ENCODE measurements around the gene CDCA5. TPM values are rescaled to one million over a fixed set of nuclear protein-coding genes. Genes with fewer than 3 reads are reported as not detected.

Gene CDCA5
- total RNA-seq, 1 experiment from 2014 or later = 94.8 TPM

GRCh38 chr11:65045061-65045460, 38.8 kb downstream of the CDCA5 start:
- Mint-ChIP-seq H3K27ac (peak overlapping the region in 2 of 3 experiments; percentile 44 to 83; a peak in 2 of 7 replicates), H3K36me3 (ENCODE audit: insufficient read depth in 1 of 3, low read depth in 3 of 3) (peaks cover 5 to 25% (median 21%) of the 10 kb centered on the region in 3 experiments; a peak in 6 of 7 replicates), H3K4me3 (no peak overlapping the region), H3K4me1 (peaks cover 9 to 20% of the 10 kb centered on the region in 2 experiments), H3K27me3 (ENCODE audit: low read depth) (no peaks in the 10 kb centered on the region), H3K9me3 (no peaks in the 10 kb centered on the region)
- Histone ChIP-seq H2AK5ac (ENCODE audit: insufficient read length, low read length) (no peak overlapping the region), H3K79me1 (ENCODE audit: insufficient read depth, low read depth, low read length, poor library complexity, severe bottlenecking) (no peaks in the 10 kb centered on the region), H2BK12ac (ENCODE audit: insufficient read length, low read depth, low read length) (no peak overlapping the region), H4K91ac (ENCODE audit: insufficient read length, low read depth, low read length) (no peak overlapping the region), H2BK20ac (ENCODE audit: low read depth, low read length, poor library complexity, severe bottlenecking) (no peak overlapping the region), H2BK5ac (ENCODE audit: insufficient read length, low read length) (no peak overlapping the region), H3K79me2 (ENCODE audit: insufficient read depth, low read length) (peaks cover 2% of the 10 kb centered on the region; the same call in 1 of the 2 replicates), H4K5ac (ENCODE audit: insufficient read length, low read depth, low read length) (no peak overlapping the region), H3K56ac (ENCODE audit: insufficient read length, low read depth, low read length) (no peak overlapping the region), H3K18ac (ENCODE audit: insufficient read length, low read depth, low read length) (no peak overlapping the region), H3K4ac (ENCODE audit: low read depth, low read length) (no peak overlapping the region), H2BK15ac (ENCODE audit: low read depth, low read length) (no peak overlapping the region), H3K14ac (ENCODE audit: insufficient read depth, low read length) (no peak overlapping the region), H3K27me3 (ENCODE audit: insufficient read depth, low read length) (no peaks in the 10 kb centered on the region), H3K4me1 (ENCODE audit: insufficient read depth, low read length) (no peaks in the 10 kb centered on the region), H3T11ph (ENCODE audit: low read length) (no peak overlapping the region), H3K27ac (ENCODE audit: insufficient read length, low read depth, low read length) (no peak overlapping the region), H3K9ac (ENCODE audit: extremely low read depth, insufficient read length, low read length) (no peak overlapping the region), H3K4me2 (ENCODE audit: insufficient read depth, insufficient read length, low read length) (no peak overlapping the region), H2BK120ac (ENCODE audit: low read depth, low read length, poor library complexity, severe bottlenecking) (no peak overlapping the region), H3K9me3 (ENCODE audit: control insufficient read depth, low read depth, low read length) (no peaks in the 10 kb centered on the region), H4K20me1 (ENCODE audit: control insufficient read depth, insufficient read depth, insufficient read length) (no peaks in the 10 kb centered on the region), H2AFZ (ENCODE audit: low read length) (no peak overlapping the region), H4K8ac (replicated peaks; ENCODE audit: insufficient read length, low read depth, low read length) (no peak overlapping the region), H3K23ac (ENCODE audit: insufficient read length, low read depth, low read length) (no peak overlapping the region), H3K23me2 (ENCODE audit: insufficient read length, low read depth, low read length, poor library complexity, severe bottlenecking) (peaks cover 4% of the 10 kb centered on the region)
- no CpG with 5 or more reads among the region's 5 CpGs for WGBS (ENCODE audit: extremely low coverage, insufficient read length, low lambda C conversion rate)
- no peak for DNase-seq
- TF ChIP-seq CTCF (conservative IDR thresholded peaks at IDR 0.05) = no peak

Data from H9 (cell line).